Erythroblast (primary cell): ENCODE results near the gene RPL19.

Experiments
- GATA1 ChIP-seq: IDR thresholded peaks from 2 replicates; pipeline ENCODE4 v1.6.1; 2011; ENCODE audit warnings: low read depth, mild to moderate bottlenecking, control low read depth, low read length, moderate library complexity
- POLR2A ChIP-seq: IDR thresholded peaks from 2 replicates; pipeline ENCODE4 v1.6.1; 2011; ENCODE audit warnings: mild to moderate bottlenecking, low read length

DNA sequence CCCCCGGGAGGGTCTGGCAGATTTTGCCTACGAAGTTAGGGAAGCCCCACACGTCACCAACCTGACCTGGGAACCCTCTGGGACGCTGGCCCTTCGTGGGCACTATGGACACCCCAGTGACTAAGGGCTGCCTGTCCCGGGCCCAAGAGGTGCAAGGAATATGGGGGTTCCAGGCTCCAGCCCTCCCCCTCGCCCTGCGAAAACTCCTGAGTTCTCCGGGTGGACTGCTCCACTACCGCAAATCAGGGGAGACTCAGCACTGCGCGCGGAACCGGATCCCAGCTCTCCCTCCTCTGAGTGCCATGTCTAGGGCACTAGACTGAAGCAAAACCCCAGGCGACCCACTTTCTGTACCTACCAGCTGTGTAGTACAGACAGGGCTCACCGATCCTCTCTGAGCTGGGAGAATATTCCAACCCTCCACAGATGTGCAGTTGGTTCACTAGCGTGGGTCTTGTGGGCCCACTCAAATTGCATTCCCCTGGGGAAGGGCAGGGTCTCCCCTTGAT lies 34.2 kb upstream of the RPL19 start, which contains the start of gene ARL5C:
- TF ChIP-seq POLR2A (no peak), GATA1 (no peak)
